H1 (cell line): ENCODE data around the gene C20orf202. TPM values are rescaled to one million over a fixed set of nuclear protein-coding genes. Genes with fewer than 3 reads are reported as not detected.

Source experiments
- CTCF ChIA-PET: fragments of 300-600 bp; sonication (Branson Sonifier 250); formaldehyde crosslinking; loops from one replicate; lab custom pipeline; 2021; ENCODE audit not compliant: partially characterized antibody; lab: Charles Lee
- POLR2A ChIA-PET: fragments of 300-600 bp; sonication (Branson Sonifier 250); formaldehyde crosslinking; loops from one replicate; lab custom pipeline; 2021; ENCODE audit warnings: inconsistent platforms; ENCODE audit not compliant: partially characterized antibody; lab: Charles Lee
- DNase-seq, 2 experiments: peaks; one replicate each; pipeline versions ENCODE4 v3.0.0 to v3.0.0-alpha.2; 2010 to 2022; ENCODE audit warnings: low spot score in 2 of 2, low read depth in 1 of 2, mixed read lengths in 1 of 2
- FAIRE-seq: peaks from 2 replicates; lab custom pipeline; 2011; peaks lifted over from hg19 to GRCh38; lab: Jason Lieb, UNC
- H2AFZ ChIP-seq: 2 replicates; pipeline ENCODE4 v1.8.1; 2012; ENCODE audit warnings: low read length, inconsistent platforms
- H2AK5ac ChIP-seq: 2 replicates; pipeline ENCODE4 v1.6.1; 2013; ENCODE audit warnings: low read depth, low read length
- H2BK120ac ChIP-seq: replicated peaks from 2 replicates; pipeline ENCODE3; 2013; ENCODE audit warnings: low read depth, low read length, inconsistent platforms
- H2BK12ac ChIP-seq: 2 replicates; pipeline ENCODE4 v1.6.1; 2013; ENCODE audit warnings: low read depth, low read length
- H2BK15ac ChIP-seq: 2 replicates; pipeline ENCODE4 v1.6.1; 2013; ENCODE audit warnings: low read length
- H2BK20ac ChIP-seq: 2 replicates; pipeline ENCODE4 v1.6.1; 2013; ENCODE audit warnings: low read length
- H2BK5ac ChIP-seq: 2 replicates; pipeline ENCODE4 v1.6.1; 2013; ENCODE audit warnings: low read depth, low read length
- H3K14ac ChIP-seq: 2 replicates; pipeline ENCODE4 v1.6.1; 2013; ENCODE audit warnings: inconsistent platforms; ENCODE audit not compliant: insufficient read length
- H3K18ac ChIP-seq: 2 replicates; pipeline ENCODE4 v1.6.1; 2013; ENCODE audit warnings: low read length; ENCODE audit errors: extremely low read depth
- H3K23ac ChIP-seq: 2 replicates; pipeline ENCODE4 v1.6.1; 2013; ENCODE audit warnings: inconsistent platforms; ENCODE audit not compliant: insufficient read length
- H3K23me2 ChIP-seq: 2 replicates; pipeline ENCODE4 v1.6.1; 2013; ENCODE audit warnings: low read depth, low read length
- H3K27ac ChIP-seq: 2 replicates; pipeline ENCODE4 v1.6.1; 2011; ENCODE audit warnings: low read depth, low read length, inconsistent platforms
- H3K27me3 ChIP-seq, 4 experiments: replicated peaks in 1 of 4; 1 replicate in 1 of 4; 2 replicates in 3 of 4; pipeline versions ENCODE4 v1.6.1 to v1.8.1; 2011 to 2013; ENCODE audit warnings: low read length in 3 of 4, mild to moderate bottlenecking in 3 of 4, inconsistent platforms in 2 of 4, mixed read lengths in 2 of 4, moderate library complexity in 1 of 4; ENCODE audit not compliant: control insufficient read depth in 3 of 4, insufficient read depth in 3 of 4; ENCODE audit errors: extremely low read depth in 1 of 4
- H3K36me3 ChIP-seq, 4 experiments: 2 replicates each; pipeline versions ENCODE4 v1.6.1 to v1.8.1; 2011 to 2013; ENCODE audit warnings: mild to moderate bottlenecking in 4 of 4, low read length in 3 of 4, moderate library complexity in 2 of 4, control low read depth in 1 of 4, inconsistent platforms in 1 of 4; ENCODE audit not compliant: insufficient read depth in 4 of 4, control insufficient read depth in 2 of 4
- H3K4ac ChIP-seq: replicated peaks from 2 replicates; pipeline ENCODE3; 2013; ENCODE audit warnings: low read length, low read depth, mixed read lengths, inconsistent platforms; ENCODE audit not compliant: insufficient read length
- H3K4me1 ChIP-seq, 4 experiments: replicated peaks in 1 of 4; 1 replicate in 1 of 4; 2 replicates in 3 of 4; pipeline versions ENCODE4 v1.6.1 to v1.8.1; 2011 to 2013; ENCODE audit warnings: low read length in 3 of 4, inconsistent platforms in 2 of 4, mixed read lengths in 1 of 4; ENCODE audit not compliant: insufficient read depth in 4 of 4, control insufficient read depth in 3 of 4
- H3K4me2 ChIP-seq, 2 experiments: 2 replicates each; pipeline versions ENCODE4 v1.6.1 to v1.8.1; 2011 to 2013; ENCODE audit warnings: low read depth in 2 of 2, low read length in 2 of 2, control low read depth in 1 of 2, inconsistent platforms in 1 of 2, mild to moderate bottlenecking in 1 of 2; ENCODE audit not compliant: insufficient read depth in 1 of 2
- H3K4me3 ChIP-seq, 4 experiments: fragments of 200-600, 300-600 bp in 1 of 4; sonication (generic), shearing (Covaris generic), sonication (Bioruptor Twin) in 1 of 4; 2 replicates each; pipeline versions ENCODE4 v1.5.1 to v1.8.1; 2011 to 2016; ENCODE audit warnings: low read length in 4 of 4, low read depth in 3 of 4, control low read depth in 2 of 4, inconsistent platforms in 2 of 4, mild to moderate bottlenecking in 2 of 4, mixed read lengths in 1 of 4, moderate library complexity in 1 of 4; ENCODE audit not compliant: insufficient read depth in 2 of 4; ENCODE audit errors: extremely low read depth in 1 of 4
- H3K56ac ChIP-seq: replicated peaks from 2 replicates; pipeline ENCODE3; 2013; ENCODE audit warnings: low read depth, mild to moderate bottlenecking, mixed read lengths, low read length, inconsistent platforms; ENCODE audit not compliant: insufficient read length
- H3K79me1 ChIP-seq: 2 replicates; pipeline ENCODE4 v1.6.1; 2013; ENCODE audit warnings: low read depth, low read length, control low read depth
- H3K79me2 ChIP-seq, 2 experiments: 2 replicates each; pipeline versions ENCODE4 v1.6.1 to v1.8.1; 2012 to 2013; ENCODE audit warnings: low read length in 2 of 2, mild to moderate bottlenecking in 2 of 2, inconsistent platforms in 1 of 2; ENCODE audit not compliant: insufficient read depth in 2 of 2, control insufficient read depth in 1 of 2
- H3K9ac ChIP-seq, 4 experiments: replicated peaks in 1 of 4; 1 replicate in 1 of 4; 2 replicates in 3 of 4; pipeline versions ENCODE4 v1.6.1 to v1.8.1; 2011 to 2013; ENCODE audit warnings: low read depth in 3 of 4, low read length in 3 of 4, control low read depth in 2 of 4, mild to moderate bottlenecking in 2 of 4, moderate library complexity in 2 of 4, inconsistent platforms in 1 of 4; ENCODE audit errors: extremely low read depth in 1 of 4
- H3K9me3 ChIP-seq, 2 experiments: 2 replicates each; pipeline versions ENCODE4 v1.6.1 to v1.8.1; 2012 to 2013; ENCODE audit warnings: mild to moderate bottlenecking in 2 of 2, moderate library complexity in 2 of 2, control low read depth in 1 of 2, inconsistent platforms in 1 of 2, low read depth in 1 of 2, low read length in 1 of 2, mixed read lengths in 1 of 2; ENCODE audit not compliant: insufficient read depth in 2 of 2
- H4K20me1 ChIP-seq, 2 experiments: replicated peaks in 1 of 2; 2 replicates each; pipeline versions ENCODE3 to v1.8.1; 2011 to 2013; ENCODE audit warnings: inconsistent platforms in 2 of 2, low read length in 2 of 2, mild to moderate bottlenecking in 1 of 2; ENCODE audit not compliant: insufficient read depth in 2 of 2, control insufficient read depth in 1 of 2
- H4K5ac ChIP-seq: 2 replicates; pipeline ENCODE4 v1.6.1; 2013; ENCODE audit warnings: low read length, low read depth, mixed read lengths, inconsistent platforms; ENCODE audit not compliant: insufficient read length
- H4K8ac ChIP-seq: 2 replicates; pipeline ENCODE4 v1.8.0; 2013; ENCODE audit warnings: mild to moderate bottlenecking, moderate library complexity, low read length, inconsistent platforms; ENCODE audit not compliant: insufficient read depth; ENCODE audit errors: extremely low read depth
- H4K91ac ChIP-seq: replicated peaks from 2 replicates; pipeline ENCODE3; 2013; ENCODE audit warnings: low read length, mixed read lengths, inconsistent platforms; ENCODE audit not compliant: insufficient read length
- CBX8 ChIP-seq: fragments of 300-800, 300-1000 bp; sonication (generic); IDR thresholded peaks from 2 replicates; pipeline ENCODE4 v1.7.1; 2016; ENCODE audit warnings: low read depth, low read length, borderline replicate concordance
- GABPA ChIP-seq: IDR thresholded peaks from 2 replicates; pipeline ENCODE4 v1.6.1; 2011; ENCODE audit warnings: mild to moderate bottlenecking, low read length, moderate library complexity, borderline replicate concordance; ENCODE audit not compliant: insufficient read depth
- JUN ChIP-seq: IDR thresholded peaks from 2 replicates; pipeline ENCODE4 v1.6.1; 2011; ENCODE audit warnings: low read depth, mild to moderate bottlenecking, improper control_type of control experiment, low read length
- RXRA ChIP-seq: IDR thresholded peaks from 2 replicates; pipeline ENCODE4 v1.6.1; 2011; ENCODE audit warnings: low read depth, mild to moderate bottlenecking, low read length, moderate library complexity; ENCODE audit not compliant: insufficient read depth
- SIX5 ChIP-seq: IDR thresholded peaks from 2 replicates; pipeline ENCODE4 v1.6.1; 2011; ENCODE audit warnings: mild to moderate bottlenecking, low read depth, low read length
- SP2 ChIP-seq: IDR thresholded peaks from 2 replicates; pipeline ENCODE4 v1.6.1; 2012; ENCODE audit warnings: mild to moderate bottlenecking, low read length, inconsistent platforms
- SP4 ChIP-seq: IDR thresholded peaks from 2 replicates; pipeline ENCODE4 v1.6.1; 2012; ENCODE audit warnings: low read length, inconsistent platforms
- TBP ChIP-seq: IDR thresholded peaks from 2 replicates; pipeline ENCODE4 v1.6.1; 2011; ENCODE audit warnings: low read depth, low read length, improper control_type of control experiment
- TEAD4 ChIP-seq: IDR thresholded peaks from 2 replicates; pipeline ENCODE4 v1.6.1; 2012; ENCODE audit warnings: low read depth, low read length, inconsistent platforms, mixed read lengths
- WGBS, 2 experiments: shearing (Covaris generic) in 1 of 2; methylation state at CpG; one replicate each; pipeline versions ENCODE4 v1.1.6 to v1.1.7; 2013 to 2015; ENCODE audit warnings: low lambda C conversion rate in 2 of 2, mixed read lengths in 2 of 2, inconsistent platforms in 1 of 2, low coverage in 1 of 2, missing lambda C conversion rate in 1 of 2; ENCODE audit not compliant: insufficient replicate concordance in 2 of 2, insufficient coverage in 1 of 2, insufficient read length in 1 of 2; ENCODE audit errors: extremely low coverage in 1 of 2, missing lambda C conversion rate in 1 of 2; 5-methylcytosine and 5-hydroxymethylcytosine counted together
- polyA plus RNA-seq, 7 experiments: library from polyadenylated mRNA; depleted of rRNA in 3 of 7; stranded (reverse) in 5 of 7; unstranded in 2 of 7; fragments of >200 nt in 5 of 7; fragments of 200-250 nt in 2 of 7; gene quantifications; 1 replicate in 5 of 7; 2 replicates in 1 of 7; 4 replicates in 1 of 7; pipeline versions ENCODE4 v1.2.1 to v1.2.3, GENCODE V29; 2011 to 2013; ENCODE audit warnings: missing spikeins in 2 of 7, mixed read lengths in 2 of 7
- total RNA-seq: library from RNA; stranded (reverse); fragmentation: NEBNext Ultra II Directional; extraction: Animal tissue kit (Norgen Biotek cat#: 25700); gene quantifications from 2 replicates; pipeline ENCODE4 v1.2.1, GENCODE V29; 2021

Gene C20orf202
- total and polyA plus RNA-seq, 2 of the 8 experiments (the other 6 are each of a cell fraction or from before 2014, with no cell fraction given): 0.12 TPM; not detected in 1

DNA sequence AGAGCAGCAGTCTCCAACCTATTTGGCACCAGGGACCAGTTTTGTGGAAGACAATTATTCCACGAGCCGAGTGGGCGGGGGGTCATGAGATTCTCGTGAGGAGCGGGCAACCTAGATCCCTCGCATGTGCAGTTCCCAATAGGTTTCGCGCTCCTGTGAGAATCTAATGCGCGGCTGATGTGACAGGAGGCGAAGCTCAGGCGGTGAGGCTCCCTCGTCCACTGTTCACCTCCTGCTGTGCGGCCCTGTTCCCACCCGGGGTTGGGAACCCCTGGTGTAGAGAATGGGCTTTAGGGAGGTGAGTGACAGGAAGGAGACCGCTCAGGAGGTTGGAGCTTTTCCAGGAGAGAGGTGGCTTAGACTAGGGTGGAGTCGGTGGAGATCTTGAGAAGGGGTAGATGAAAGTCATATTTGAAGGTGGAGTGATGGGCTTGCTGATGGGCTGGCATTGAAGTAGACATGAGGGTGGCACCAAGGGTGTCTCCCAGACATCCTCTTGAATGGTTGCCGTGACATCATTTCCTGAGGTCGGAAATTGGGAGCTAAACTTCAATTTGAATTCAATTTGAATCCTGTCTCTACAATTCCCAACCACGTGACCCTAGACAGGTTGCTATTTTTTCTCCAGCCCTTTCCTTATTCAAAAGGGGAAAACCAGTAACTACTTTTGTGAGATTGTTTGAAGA lies 21.1 kb downstream of the C20orf202 start:
- Histone ChIP-seq H3K27me3 (peaks cover 0 to 10% (median 7%) of the 10 kb centered on the region in 4 experiments; a peak in 6 of 7 replicates), H3K4me2 (no peak overlapping the region; a peak in 1 of 4 replicates)

More for the DNA sequence above, 21.1 kb downstream of the C20orf202 start:
- ChIA-PET CTCF (no interaction called here), POLR2A (interaction anchor here (1.6 kb wide), 2 partner anchors 12 to 17 kb away, joined by 5 to 7 read pairs; no protein-coding TSS in a partner anchor)
- Histone ChIP-seq H3K23me2 (peaks cover 8% of the 10 kb centered on the region; the same call in 1 of the 2 replicates), H2BK12ac (no peak overlapping the region), H3K4ac (no peak overlapping the region), H3K27ac (no peak overlapping the region), H3K23ac (no peak overlapping the region), H4K91ac (no peak overlapping the region), H3K79me1 (no peaks in the 10 kb centered on the region), H3K18ac (no peak overlapping the region), H3K4me3 (no peak overlapping the region), H3K9me3 (no peaks in the 10 kb centered on the region), H3K9ac (no peak overlapping the region), H4K20me1 (no peaks in the 10 kb centered on the region), H2BK15ac (no peak overlapping the region), H3K79me2 (no peaks in the 10 kb centered on the region), H2AK5ac (no peak overlapping the region), H3K14ac (no peak overlapping the region), H2BK5ac (no peak overlapping the region), H2BK120ac (no peak overlapping the region), H4K5ac (no peak overlapping the region), H2BK20ac (no peak overlapping the region), H2AFZ (no peak overlapping the region), H3K36me3 (no peaks in the 10 kb centered on the region), H4K8ac (no peak overlapping the region), H3K4me1 (peaks cover 0 to 2% (median 0%) of the 10 kb centered on the region in 4 experiments; a peak in 1 of 7 replicates), H3K56ac (no peak overlapping the region)
- DNase-seq (no peak), FAIRE-seq (no peak)
- TF ChIP-seq SP4 (no peak), RXRA (no peak), CBX8 (no peak), JUN (no peak), SP2 (no peak), TEAD4 (no peak), SIX5 (no peak), TBP (no peak), GABPA (no peak)
- 88% methylated on average over 18 of the region's 20 CpGs; no CpG with 5 or more reads in 1 of the 2 experiments for WGBS, 2 experiments
